Forelimb muscle (tissue), 1 donor: ENCODE measurements around the gene LPCAT2. TPM values are rescaled to one million over a fixed set of nuclear protein-coding genes. Genes with fewer than 3 reads are reported as not detected.

Experiments
- DNase-seq: peaks from one replicate; pipeline ENCODE4 v3.0.0-alpha.2; 2013; ENCODE audit warnings: low read depth
- polyA plus RNA-seq: library from polyadenylated mRNA; unstranded; fragments of 120-200 nt; gene quantifications from one replicate; pipeline ENCODE4 v1.2.1, GENCODE V29; 2013; ENCODE audit not compliant: insufficient read length

Gene LPCAT2
- polyA plus RNA-seq, 1 donor, result 21.8 TPM

DNA sequence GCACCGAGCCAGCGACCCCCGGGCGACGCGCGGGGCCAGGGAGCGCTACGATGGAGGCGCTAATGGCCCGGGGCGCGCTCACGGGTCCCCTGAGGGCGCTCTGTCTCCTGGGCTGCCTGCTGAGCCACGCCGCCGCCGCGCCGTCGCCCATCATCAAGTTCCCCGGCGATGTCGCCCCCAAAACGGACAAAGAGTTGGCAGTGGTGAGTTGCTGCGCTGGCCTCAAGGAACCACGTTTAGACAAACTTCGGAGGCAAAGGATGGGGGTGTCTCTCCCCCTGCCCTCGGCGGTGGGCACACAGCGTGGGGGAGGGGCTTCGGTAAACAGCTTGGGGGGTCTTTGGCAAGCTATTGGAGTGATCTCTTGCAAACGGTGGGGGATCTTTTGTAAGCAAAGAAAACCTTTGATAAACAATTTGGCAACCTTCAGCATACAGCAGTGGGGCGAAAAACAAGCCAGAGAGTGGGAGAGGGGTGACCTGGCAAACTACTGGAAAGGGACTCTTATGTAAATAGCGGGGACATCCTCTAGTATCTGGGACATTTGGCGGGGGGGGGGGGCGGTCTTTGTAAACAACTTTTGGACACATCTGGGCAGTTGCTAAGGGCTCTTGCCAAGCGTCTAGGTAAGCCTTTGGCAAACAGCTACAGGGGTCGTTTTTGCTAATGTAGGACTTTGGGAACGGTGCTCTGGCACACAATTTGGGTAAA lies 29.3 kb upstream of the LPCAT2 start:
- DNase-seq, result no peak

DNA sequence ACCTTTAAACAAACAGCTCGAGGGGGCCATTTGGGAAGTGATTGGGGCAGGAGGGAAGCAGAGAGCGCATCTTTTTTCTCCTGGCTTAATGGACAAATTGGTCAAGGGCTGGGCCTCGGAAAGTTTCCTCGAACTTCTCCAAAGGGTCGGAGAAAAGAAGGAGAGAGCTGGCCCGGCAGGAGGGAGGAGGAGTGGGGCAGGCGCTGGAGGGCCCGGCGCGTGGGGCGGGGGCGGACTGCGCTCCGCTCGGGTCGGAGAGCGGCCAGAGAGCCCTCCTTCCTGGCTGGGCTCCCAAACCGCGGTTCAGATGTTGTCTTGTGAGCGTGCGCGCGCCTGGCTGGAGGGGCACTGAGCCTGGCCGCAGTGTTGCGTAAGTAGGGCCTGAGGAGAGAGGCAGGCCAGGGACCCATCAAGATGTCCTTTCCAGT lies 28.6 kb upstream of the LPCAT2 start:
- no peak for DNase-seq

DNA sequence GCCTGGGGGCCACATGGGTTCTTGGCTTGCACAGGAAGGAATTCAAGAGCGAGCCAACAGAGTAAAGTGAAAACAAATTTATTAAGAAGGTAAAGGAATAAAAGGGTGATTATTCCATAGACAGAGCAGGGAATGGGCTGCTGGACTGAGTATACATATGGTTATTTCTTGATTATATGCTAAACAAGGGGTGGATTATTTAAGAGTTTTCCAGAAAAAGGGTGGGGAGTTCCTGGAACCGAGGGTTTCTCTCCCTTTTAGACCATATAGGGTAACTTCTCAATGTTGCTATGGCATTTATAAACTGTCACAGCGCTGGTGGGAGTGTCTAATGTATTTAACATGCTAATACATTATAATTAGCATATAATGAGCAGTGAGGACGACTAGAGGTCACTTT lies 27.8 kb upstream of the LPCAT2 start:
- no peak for DNase-seq

DNA sequence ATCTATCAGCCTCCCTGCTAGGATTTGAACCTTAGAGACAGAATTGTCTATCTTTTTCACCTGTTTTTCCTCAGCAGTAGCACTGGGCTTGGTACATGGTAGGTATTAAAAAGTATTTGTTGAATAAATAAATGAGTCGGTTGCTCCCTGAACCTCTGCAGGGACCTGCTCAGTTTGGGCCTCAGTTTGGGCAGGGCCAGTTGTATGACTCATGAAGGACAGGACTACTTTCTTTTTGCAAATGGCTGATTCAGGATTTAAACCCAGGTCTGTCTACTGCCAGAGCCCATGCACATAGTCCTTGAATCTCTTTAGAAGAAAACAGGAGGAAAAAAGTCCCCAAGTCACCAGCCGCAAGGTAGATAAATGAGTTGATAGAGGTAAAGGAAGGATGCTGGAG lies 26.8 kb upstream of the LPCAT2 start:
- DNase-seq, result no peak

DNA sequence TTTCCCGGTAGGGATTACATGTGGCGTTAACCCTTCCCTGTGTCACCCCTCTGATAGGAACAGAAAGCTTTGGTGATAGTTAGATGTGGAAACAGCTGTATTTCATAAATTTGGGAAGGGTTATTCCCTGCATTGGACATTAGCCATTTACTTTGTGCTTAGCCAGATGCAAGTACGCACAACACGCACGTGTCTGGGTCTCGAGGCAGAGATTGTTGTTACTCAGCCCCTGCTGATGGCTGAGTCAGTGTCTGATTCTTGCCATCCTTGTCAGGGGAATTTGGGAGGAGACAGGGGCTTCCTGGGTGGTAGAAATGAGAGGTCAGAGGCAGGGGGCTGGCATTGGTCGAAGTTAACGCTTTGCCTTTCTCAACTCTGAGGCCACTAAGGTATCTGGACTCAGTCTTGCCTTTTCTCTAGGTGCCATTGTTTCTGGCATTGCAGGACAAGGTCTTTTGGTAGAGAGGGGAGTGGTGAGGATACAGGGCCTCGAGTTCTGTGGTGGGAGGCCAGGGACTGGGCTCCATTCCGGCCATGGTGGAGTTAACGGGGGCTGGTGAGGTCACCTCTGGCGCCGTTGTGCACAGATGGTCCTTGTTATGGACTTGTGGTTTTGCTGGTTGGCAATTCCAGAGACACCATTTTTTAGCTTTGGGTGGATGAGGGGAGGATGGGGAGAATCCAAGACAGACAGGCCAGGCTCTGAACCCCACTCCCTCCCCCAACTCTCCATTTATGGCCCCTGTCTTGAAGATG lies 21.6 kb upstream of the LPCAT2 start:
- no peak for DNase-seq

DNA sequence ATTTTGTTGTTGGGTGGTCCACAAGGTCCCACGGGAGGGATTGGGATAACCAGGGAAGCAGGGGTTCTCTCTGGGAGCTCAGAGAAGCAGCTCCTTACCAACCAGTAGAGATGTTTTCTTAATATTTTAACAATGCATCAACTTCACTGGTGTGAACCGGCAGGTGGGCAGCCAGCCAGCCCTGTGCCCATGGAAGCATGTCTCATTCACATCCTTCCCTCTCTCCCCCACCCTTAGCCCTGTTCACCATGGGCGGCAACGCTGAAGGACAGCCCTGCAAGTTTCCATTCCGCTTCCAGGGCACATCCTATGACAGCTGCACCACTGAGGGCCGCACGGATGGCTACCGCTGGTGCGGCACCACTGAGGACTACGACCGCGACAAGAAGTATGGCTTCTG lies 20.6 kb upstream of the LPCAT2 start:
- DNase-seq, result no peak

DNA sequence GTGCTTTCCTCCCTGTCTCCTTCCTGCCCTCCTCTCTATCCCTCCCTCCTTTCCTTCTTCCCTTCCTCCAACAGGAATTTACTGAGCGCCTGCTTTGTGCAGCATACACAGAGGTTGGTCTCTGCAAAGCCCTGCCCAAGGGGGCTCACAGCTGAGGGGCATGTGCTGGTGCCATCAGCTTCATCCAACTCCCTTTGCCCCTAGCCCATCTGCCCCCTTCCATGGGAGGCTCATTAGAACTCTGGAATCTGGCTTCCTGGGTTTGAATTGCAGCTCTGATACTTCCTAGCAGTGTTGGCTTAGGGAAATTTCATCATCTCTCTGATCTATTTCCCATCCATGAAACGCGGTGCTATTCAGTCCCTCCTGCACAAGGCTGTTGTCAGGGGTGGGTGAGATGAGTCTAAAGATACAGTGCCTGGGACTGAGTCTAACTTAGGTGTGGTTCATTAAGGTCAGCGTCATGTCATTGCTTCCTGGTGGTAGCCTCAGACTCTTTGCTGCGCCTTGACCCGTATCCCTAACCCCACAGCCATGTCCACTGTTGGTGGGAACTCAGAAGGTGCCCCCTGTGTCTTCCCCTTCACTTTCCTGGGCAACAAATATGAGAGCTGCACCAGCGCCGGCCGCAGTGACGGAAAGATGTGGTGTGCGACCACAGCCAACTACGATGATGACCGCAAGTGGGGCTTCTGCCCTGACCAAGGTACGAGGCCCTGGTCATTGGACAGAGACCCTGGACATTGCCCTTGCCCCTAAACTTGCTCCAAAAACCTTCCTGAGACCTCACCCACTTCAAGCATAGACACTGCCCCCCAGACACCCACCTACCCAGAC lies 19.5 kb upstream of the LPCAT2 start:
- no peak for DNase-seq

DNA sequence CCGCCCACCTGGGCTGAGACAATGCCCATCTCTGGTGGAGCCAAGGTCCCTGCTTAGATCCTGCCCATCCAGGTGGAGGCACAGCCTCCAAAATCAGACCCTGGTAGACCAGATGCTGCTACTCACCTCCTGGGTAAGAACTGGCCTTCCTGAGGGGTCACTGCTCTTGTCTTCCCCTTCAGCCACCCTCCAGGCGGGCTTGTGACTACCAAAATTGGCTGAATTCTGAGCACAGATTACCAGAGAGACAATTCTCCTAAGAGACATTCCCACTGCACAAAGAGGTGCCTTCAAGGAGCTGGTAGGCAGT lies 19.0 kb upstream of the LPCAT2 start:
- DNase-seq, result no peak

DNA sequence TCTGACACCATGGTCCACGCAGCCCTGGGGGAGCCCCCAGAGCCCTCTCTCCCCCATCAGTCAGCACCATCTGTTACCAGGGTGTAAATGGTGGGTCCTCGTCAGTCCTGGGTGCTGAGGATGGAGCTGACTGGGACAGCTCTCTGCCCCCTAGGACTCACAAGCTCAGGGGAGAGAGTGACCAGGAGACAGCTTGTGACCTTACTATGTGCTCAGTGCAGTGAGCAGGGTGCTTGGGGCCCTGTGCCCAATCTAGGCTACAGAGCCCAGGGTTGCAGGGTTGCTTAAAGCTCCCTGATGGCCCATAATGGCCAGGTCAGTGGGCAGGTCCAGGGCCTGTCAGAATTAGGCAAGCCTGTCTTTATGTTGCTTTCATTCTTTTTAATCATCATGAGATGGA lies 18.6 kb upstream of the LPCAT2 start:
- no peak for DNase-seq

DNA sequence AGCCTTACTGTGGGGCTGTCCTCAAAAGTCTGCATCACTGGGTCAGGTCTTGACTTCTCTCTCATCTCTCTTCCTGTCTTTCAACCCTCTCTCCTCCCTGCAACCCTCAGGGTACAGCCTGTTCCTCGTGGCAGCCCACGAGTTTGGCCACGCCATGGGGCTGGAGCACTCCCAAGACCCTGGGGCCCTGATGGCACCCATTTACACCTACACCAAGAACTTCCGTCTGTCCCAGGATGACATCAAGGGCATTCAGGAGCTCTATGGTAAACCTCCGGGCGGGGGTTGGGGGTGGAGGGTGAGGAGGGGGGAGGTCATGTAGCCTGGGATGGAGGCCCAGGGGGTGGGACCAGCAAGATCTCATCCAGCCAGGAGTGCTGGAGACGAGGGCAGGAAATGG lies 17.2 kb upstream of the LPCAT2 start:
- DNase-seq, result no peak

DNA sequence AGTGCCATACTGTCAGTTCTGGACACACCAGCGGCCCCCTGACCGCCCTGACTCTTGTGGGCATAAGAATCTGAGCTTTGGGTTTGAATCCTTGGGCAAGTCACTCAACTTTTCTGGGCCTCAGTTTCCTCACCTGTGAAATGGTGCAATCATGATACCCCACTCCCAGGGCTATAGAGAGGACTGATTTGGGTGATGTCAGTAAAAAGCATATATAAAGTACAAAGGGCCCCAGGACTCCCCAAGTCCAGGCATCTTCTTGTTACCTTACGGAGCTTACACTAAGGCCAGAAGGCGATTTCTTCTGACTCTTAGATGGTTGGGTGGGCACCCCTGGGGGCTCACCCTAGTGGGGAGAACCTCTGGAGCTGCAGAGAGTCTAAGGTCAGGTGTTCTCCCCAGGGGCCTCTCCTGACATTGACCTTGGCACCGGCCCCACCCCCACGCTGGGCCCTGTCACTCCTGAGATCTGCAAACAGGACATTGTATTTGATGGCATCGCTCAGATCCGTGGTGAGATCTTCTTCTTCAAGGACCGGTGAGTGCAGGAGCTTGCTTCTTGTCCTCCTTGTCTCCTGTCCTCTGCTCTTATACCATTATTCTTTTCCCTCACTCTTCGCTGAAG lies 16.0 kb upstream of the LPCAT2 start:
- DNase-seq, result no peak

DNA sequence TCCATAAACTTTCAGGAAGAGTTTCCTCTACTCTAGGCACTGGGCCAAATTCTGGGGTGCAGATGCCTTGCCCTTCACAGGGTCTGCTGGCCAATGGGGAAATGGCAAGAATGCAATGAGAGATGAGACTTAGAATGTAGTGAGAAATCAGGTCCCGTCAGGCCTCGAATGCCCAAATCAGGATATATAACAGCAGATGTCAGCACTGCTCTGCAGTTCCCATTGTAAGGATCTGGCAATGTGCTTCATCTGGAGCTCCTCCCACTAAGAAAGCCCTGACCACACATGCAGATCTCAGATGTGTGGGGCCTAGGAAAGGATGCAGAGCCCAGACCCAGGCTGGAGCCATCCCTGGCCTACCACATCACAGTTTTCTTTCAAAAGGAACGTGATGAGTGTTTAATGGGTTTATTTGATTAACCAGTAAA lies 13.9 kb upstream of the LPCAT2 start:
- peak; percentile 91 for DNase-seq

DNA sequence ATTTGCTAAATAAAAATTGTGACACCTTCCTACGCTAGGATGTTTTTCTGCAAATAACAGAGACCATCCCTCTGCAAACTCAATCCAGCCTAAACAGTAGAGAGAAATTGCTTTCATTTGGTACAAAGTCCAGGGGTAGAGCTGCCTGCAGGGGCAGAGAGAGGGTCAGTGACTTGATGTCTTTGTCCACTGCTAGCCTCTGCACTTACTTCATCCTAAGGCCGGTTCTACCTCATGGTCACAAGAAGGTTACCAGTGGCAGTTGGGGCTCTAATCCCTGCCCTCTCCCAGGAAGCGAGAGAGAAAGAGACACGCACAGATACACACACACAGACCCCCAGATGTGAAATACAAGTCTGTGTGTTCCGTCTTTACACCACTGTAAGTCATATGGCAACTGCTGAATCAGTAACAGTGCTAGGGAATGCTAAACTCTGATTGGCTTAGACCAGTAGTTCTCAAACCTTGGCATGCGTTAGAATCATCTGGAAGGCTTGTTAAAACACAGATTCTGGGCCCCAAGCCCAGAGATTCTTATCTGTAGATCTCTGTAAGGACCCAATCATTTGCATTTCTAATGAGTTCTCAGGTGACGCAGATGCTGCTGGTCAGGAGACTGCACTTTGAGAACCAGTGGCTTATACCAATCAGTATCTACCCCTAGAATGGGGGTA lies 13.1 kb upstream of the LPCAT2 start:
- no peak for DNase-seq

DNA sequence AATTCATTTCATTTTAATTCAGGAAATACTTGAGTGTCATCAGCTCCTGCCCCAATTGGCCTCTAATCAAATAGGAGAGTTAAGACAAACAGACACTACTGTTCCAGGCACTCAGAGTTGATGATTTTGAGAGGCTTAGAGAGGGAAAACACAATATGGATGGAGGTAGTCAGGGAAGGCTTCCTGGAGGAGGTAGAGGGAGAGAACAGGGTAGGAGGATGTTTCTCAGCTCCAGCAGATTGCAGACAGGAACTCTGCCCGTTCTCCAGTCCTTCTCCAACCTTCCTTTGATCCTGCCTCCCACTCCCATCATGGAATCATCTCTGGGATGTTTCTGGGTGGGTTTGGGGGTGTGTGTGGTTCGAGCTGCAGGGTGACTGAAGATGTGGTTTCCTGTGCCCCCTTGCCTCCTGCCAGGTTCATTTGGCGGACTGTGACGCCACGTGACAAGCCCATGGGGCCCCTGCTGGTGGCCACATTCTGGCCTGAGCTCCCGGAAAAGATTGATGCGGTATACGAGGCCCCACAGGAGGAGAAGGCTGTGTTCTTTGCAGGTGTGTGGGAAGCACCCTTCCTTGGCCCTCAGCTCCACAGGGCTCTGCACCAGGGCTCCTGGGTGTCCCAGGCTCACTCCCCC lies 12.2 kb upstream of the LPCAT2 start:
- no peak for DNase-seq

DNA sequence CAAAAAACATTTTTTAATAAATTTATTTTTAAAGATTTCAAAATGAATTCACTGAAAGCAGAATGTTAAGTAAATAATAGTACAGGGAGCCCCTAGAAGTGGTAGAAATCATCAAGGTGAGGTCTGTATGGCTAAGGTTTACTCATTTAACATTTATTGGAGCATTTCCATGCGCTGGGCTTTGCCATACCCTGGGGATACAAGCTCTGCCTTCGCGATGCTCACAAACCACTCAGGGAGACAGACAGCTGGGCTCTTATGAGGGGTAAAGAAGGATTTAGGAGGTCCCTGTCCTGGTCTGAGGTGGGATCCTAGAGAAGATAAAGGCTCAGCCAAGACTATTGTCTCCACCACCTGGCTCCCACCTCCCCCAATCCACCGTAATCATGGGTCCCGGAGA lies 11.3 kb upstream of the LPCAT2 start:
- DNase-seq, result no peak

DNA sequence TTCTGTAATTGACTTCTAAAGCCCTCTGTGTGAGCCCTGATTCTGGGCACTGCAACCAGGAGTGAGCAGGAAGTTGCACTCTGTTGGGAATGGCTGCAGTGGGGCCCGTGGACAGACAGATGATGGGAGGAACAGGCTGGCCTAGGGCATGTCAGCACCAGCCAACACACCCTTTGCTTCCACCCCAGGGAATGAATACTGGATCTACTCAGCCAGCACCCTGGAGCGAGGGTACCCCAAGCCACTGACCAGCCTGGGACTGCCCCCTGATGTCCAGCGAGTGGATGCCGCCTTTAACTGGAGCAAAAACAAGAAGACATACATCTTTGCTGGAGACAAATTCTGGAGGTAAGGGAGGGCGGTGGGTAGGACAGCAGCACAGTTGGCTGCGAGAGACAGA lies 10.8 kb upstream of the LPCAT2 start:
- no peak for DNase-seq

DNA sequence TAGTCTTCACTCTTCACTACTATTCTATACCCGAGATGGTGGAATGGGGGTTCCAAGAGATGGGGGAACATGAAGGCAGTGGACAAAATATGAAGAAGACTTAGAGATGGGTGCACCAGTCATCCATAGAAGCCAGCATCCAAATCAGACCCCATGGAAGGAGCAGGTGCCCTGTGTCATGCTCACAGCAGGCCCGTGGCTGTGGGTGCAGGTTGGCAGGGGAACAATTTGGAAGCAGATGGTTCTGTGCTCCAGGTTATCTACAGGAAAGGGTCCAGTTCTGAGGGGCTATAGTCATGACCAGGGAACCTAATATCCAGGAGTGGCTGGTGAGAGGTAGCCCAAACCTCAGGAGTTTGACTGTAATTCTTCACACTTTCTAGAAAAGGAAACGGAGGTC lies 9.6 kb upstream of the LPCAT2 start:
- DNase-seq, result no peak

DNA sequence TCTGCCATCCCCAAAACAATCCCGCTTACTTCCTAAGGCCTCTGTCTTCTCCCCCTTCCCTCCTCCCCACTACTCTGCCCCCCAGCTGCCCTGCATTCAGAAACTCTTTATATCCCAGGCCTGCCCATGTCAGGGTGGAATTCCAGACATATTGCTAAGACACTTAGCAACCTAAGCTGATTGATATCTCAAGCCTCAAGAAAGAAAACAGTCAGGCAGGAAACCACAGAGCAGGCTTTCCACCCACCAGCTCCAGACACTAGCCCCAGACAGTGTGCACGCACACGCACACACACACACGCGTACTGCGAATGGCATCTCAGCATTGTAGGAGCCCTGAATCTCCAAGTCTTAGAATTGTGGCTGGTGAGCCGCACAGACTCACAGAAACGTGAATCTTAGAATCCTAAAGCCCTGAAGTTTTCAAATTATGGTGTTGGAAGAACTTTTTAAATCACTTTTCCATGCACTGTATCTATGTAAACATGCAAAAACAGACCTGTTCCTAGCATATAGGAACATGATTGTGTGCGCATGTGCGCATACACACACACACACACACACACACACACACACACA lies 8.8 kb upstream of the LPCAT2 start:
- DNase-seq, result no peak

DNA sequence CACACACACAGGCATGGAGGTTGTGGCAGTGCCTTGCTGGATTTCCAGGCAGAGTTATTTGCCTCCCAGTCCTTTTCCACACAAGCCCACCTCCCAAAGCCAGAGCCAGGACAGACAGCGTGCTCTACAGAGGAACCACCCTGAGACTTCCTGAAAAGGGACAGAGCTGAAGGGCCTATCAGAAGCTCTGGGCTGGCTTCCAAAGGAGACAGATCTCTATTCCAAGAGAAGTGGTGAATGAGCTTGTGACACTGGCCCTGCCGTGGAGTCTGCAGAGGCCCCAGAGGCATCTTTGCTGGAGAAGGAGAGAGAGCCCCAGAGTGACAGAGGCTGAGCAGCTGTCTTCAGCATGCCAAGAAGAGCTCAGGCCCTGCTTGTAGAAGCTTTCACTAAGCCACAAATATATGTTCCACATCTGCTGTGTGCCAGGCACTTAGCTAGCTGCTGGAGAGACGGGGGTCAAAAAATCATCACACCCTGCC lies 8.3 kb upstream of the LPCAT2 start:
- DNase-seq, result no peak

DNA sequence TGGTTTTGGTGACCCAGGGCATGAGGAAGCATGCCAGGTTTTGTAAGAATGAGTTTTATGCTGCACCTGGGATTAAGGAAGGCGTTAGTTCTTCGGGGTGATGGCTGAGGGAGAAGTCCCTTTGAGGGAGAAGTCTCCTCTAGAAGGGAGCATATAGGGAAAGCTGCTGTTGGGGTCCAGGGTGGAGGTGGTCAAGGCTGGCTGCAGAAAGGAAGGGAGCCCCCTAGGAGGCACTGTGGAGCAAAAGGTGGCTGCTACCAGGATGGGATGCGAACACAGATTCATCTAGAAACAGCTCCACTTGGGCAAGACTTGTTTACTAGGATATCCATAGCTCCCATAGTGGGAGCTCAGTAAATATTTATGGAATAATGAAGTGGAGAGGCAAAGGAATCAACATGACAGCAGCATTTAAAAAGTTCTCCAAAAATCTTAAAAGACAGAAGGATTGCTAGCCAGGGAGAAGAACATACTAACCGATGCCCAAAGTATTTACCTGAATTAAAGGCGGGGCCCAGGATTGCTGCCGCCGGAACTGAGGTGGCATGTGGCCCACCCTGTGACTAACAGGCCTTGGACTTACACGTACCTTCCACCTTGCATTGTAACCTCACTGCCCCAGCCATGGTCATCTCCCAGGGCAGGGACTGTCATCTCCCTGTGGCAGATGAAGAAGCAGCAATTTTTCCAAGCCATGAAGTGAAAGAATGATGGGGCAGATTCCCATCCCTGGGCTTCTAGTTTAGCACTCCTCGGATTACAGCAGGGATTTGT lies 7.1 kb upstream of the LPCAT2 start:
- DNase-seq, result no peak
